ENCODE data around the gene SHE. TPM values are rescaled to one million over a fixed set of nuclear protein-coding genes. Genes with fewer than 3 reads are reported as not detected.

The SHE gene
- total RNA-seq, 2 experiments from 2014 or later, result not detected

DNA sequence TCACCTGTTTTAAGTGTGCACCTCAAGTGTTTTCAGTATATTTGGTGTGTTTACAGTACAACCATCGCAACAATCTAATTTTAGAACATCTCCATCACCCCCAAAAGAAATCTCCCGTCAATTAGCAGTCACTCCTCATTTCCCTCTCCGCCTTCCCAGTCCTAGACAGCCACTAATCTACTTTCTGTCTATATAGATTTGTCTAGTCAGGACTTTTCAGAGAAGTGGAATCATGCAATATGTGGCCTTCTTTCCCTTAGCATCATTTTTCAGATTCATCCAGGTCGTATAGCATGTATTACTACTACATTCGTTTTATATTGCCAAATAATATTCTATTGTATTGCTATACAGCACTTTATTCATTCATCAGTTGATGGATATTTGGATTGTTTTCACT is 1.7 kb upstream of the SHE start:
- POLR2A ChIA-PET, result no interaction called here
- H3K27ac Mint-ChIP-seq, result no peak overlapping the region
- ATAC-seq (ENCODE audit: poor library complexity) (no peak), DNase-seq (no peak)
- CTCF ChIA-PET, result no interaction called here
- intact Hi-C loops (cut with DNase I, micrococcal nuclease), result no loop called here
- H3K4me3 Mint-ChIP-seq, result peak overlapping the region; percentile 54
- H3K36me3 Mint-ChIP-seq (ENCODE audit: low read depth), result no peaks in the 10 kb centered on the region
- peaks cover 16% of the 10 kb centered on the region for H3K4me1 ChIP-seq (ENCODE audit: insufficient read depth, low read length)
- H3K9me3 ChIP-seq (ENCODE audit: control insufficient read depth in 1 of 2, insufficient read depth in 1 of 2, low read length in 2 of 2), result peaks cover 4 to 16% of the 10 kb centered on the region in 2 experiments
- H3K27ac ChIP-seq (ENCODE audit: low read depth in 1 of 2, low read length in 2 of 2), result no peak overlapping the region
- H3K4me1 Mint-ChIP-seq (ENCODE audit: low read depth), result peaks cover 12% of the 10 kb centered on the region
- H3K4me3 ChIP-seq (ENCODE audit: low read length), result no peak overlapping the region
- no peaks in the 10 kb centered on the region for H3K36me3 ChIP-seq (ENCODE audit: insufficient read depth, low read length)
- H3K27me3 ChIP-seq (ENCODE audit: control insufficient read depth in 1 of 2, insufficient read depth in 2 of 2, low read length in 2 of 2), result peaks cover 36 to 69% of the 10 kb centered on the region in 2 experiments
- no peak for TF ChIP-seq CTCF (IDR thresholded peaks at IDR 0.05)
- no peaks in the 10 kb centered on the region for H3K9me3 Mint-ChIP-seq
- peaks cover 81% of the 10 kb centered on the region for H3K27me3 Mint-ChIP-seq

DNA sequence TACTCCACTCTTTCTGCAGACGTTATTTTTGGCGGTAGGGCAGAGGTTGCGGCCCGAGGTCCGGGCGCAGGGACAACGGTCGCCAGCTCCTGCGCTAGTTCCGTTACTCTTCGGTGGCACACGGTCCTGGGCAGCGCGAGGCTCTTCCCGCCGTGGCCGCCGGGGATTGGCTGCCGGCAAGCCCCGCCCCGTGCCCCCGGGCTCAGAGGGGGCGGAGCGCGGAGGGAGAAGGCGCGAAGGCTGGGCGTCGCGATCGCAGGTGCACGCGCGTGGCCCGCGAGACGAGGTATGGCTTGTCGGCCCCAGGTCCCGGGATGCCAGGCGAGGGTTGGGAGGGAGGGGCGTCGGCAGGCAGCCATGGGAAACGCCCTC is 518 bp upstream of the SHE start:
- no peak overlapping the region for H3K4me3 ChIP-seq (ENCODE audit: low read length)
- no peaks in the 10 kb centered on the region for H3K36me3 ChIP-seq (ENCODE audit: insufficient read depth, low read length)
- ATAC-seq (ENCODE audit: poor library complexity), result peak; percentile 21
- Mint-ChIP-seq H3K36me3 (ENCODE audit: low read depth) (no peaks in the 10 kb centered on the region), H3K9me3 (no peaks in the 10 kb centered on the region), H3K4me3 (no peak overlapping the region), H3K27me3 (peaks cover 74% of the 10 kb centered on the region), H3K4me1 (ENCODE audit: low read depth) (peaks cover 18% of the 10 kb centered on the region), H3K27ac (no peak overlapping the region)
- no peak overlapping the region for H3K27ac ChIP-seq (ENCODE audit: low read depth in 1 of 2, low read length in 2 of 2)
- no peak for TF ChIP-seq CTCF (IDR thresholded peaks at IDR 0.05)
- ChIA-PET CTCF (no interaction called here), POLR2A (no interaction called here)
- H3K27me3 ChIP-seq (ENCODE audit: control insufficient read depth in 1 of 2, insufficient read depth in 2 of 2, low read length in 2 of 2), result peaks cover 33 to 59% of the 10 kb centered on the region in 2 experiments
- intact Hi-C loops (cut with DNase I, micrococcal nuclease), result no loop called here
- H3K4me1 ChIP-seq (ENCODE audit: insufficient read depth, low read length), result peaks cover 16% of the 10 kb centered on the region
- peak in 2 of 14 experiments; percentile 14 to 27 for DNase-seq
- peaks cover 4 to 16% of the 10 kb centered on the region in 2 experiments for H3K9me3 ChIP-seq (ENCODE audit: control insufficient read depth in 1 of 2, insufficient read depth in 1 of 2, low read length in 2 of 2)

GRCh38 chr1:154501423-154502065 is 668 bp downstream of the SHE start:
- intact Hi-C loops (cut with DNase I, micrococcal nuclease), result no loop called here
- Mint-ChIP-seq H3K27ac (no peak overlapping the region), H3K9me3 (no peaks in the 10 kb centered on the region), H3K4me3 (peak overlapping the region; percentile 30), H3K27me3 (peaks cover 64% of the 10 kb centered on the region), H3K4me1 (ENCODE audit: low read depth) (peaks cover 26% of the 10 kb centered on the region), H3K36me3 (ENCODE audit: low read depth) (no peaks in the 10 kb centered on the region)
- peaks cover 33 to 56% of the 10 kb centered on the region in 2 experiments for H3K27me3 ChIP-seq (ENCODE audit: control insufficient read depth in 1 of 2, insufficient read depth in 2 of 2, low read length in 2 of 2)
- TF ChIP-seq CTCF (IDR thresholded peaks at IDR 0.05), result no peak
- DNase-seq, result peak in 2 of 14 experiments; percentile 21 to 24
- ATAC-seq (ENCODE audit: poor library complexity), result no peak
- POLR2A ChIA-PET, result interaction anchor here (1.1 kb wide), 1 partner anchor 94 kb away, joined by 3 read pairs; no protein-coding TSS in a partner anchor
- H3K27ac ChIP-seq (ENCODE audit: low read depth in 1 of 2, low read length in 2 of 2), result no peak overlapping the region
- H3K4me1 ChIP-seq (ENCODE audit: insufficient read depth, low read length), result peaks cover 21% of the 10 kb centered on the region
- CTCF ChIA-PET, result no interaction called here
- peaks cover 4 to 16% of the 10 kb centered on the region in 2 experiments for H3K9me3 ChIP-seq (ENCODE audit: control insufficient read depth in 1 of 2, insufficient read depth in 1 of 2, low read length in 2 of 2)
- no peaks in the 10 kb centered on the region for H3K36me3 ChIP-seq (ENCODE audit: insufficient read depth, low read length)
- no peak overlapping the region for H3K4me3 ChIP-seq (ENCODE audit: low read length)
